Mesothelial cell of epicardium (in vitro differentiated cells): ENCODE data around the gene HADH. TPM values are rescaled to one million over a fixed set of nuclear protein-coding genes. Genes with fewer than 3 reads are reported as not detected.
"Not testable (repeated sequence)": the region's sequence is repeated elsewhere in the genome, so short reads cannot be mapped to it uniquely, and the experiment has no call there.

Source experiments
- DNase-seq, 2 experiments: peaks; one replicate each; pipeline ENCODE4 v3.0.0; 2021; ENCODE audit warnings: low spot score in 2 of 2; ENCODE audit not compliant: unreplicated experiment in 2 of 2
- H3K27ac Mint-ChIP-seq: 2 replicates; pipeline ENCODE4 v1.8.0; 2021; ENCODE audit warnings: mixed read lengths
- H3K27me3 Mint-ChIP-seq: 2 replicates; pipeline ENCODE4 v1.8.0; 2021; ENCODE audit warnings: low read depth, mixed read lengths
- H3K36me3 Mint-ChIP-seq: 2 replicates; pipeline ENCODE4 v1.8.0; 2021; ENCODE audit warnings: mixed read lengths
- H3K4me1 Mint-ChIP-seq: 2 replicates; pipeline ENCODE4 v1.8.0; 2021; ENCODE audit warnings: mixed read lengths
- H3K4me3 Mint-ChIP-seq: 2 replicates; pipeline ENCODE4 v1.8.0; 2021; ENCODE audit warnings: mild to moderate bottlenecking, moderate library complexity, mixed read lengths
- H3K9me3 Mint-ChIP-seq: 2 replicates; pipeline ENCODE4 v1.8.0; 2021; ENCODE audit warnings: mixed read lengths
- total RNA-seq: library from RNA; stranded (reverse); gene quantifications from 3 replicates; pipeline ENCODE4 v1.2.1, GENCODE V29; 2021
- TF ChIP-seq, protein P1 (sequence below): fragments of 200-600 bp; sonication (generic); IDR thresholded peaks from one replicate; pipeline ENCODE4 v1.5.0; 2021; ENCODE audit warnings: antibody characterized with exemption; ENCODE audit not compliant: unreplicated experiment

The HADH gene
- total RNA-seq, 1 donor from 2014 or later: 51.9 TPM

DNA sequence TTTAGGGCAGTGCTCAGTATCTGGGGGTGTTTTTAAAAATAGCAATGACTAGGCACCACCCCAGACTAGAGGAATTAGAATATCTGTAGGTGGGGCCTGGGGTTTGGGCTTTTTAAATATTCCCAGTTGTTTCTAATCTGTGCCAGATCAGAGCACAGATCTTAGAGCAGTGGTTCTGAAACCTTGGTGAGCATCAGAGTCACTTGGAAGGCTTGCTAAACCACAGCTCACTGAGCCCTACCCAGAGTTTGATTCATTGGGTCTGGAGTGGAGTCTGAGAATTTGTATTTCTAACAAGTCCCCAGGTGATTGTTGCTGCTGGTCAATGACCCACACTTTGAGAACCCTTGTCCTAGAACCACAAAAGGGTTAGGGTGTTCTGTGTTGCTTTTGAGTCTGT, 16.7 kb downstream of the HADH start:
- no peak overlapping the region for H3K4me3 Mint-ChIP-seq
- H3K9me3 Mint-ChIP-seq: peaks cover 9% of the 10 kb centered on the region
- peaks cover 29% of the 10 kb centered on the region for H3K36me3 Mint-ChIP-seq
- no peaks in the 10 kb centered on the region for H3K27me3 Mint-ChIP-seq
- peaks cover 2% of the 10 kb centered on the region for H3K4me1 Mint-ChIP-seq
- H3K27ac Mint-ChIP-seq: no peak overlapping the region
- DNase-seq: no peak
- TF ChIP-seq, protein P1, sequence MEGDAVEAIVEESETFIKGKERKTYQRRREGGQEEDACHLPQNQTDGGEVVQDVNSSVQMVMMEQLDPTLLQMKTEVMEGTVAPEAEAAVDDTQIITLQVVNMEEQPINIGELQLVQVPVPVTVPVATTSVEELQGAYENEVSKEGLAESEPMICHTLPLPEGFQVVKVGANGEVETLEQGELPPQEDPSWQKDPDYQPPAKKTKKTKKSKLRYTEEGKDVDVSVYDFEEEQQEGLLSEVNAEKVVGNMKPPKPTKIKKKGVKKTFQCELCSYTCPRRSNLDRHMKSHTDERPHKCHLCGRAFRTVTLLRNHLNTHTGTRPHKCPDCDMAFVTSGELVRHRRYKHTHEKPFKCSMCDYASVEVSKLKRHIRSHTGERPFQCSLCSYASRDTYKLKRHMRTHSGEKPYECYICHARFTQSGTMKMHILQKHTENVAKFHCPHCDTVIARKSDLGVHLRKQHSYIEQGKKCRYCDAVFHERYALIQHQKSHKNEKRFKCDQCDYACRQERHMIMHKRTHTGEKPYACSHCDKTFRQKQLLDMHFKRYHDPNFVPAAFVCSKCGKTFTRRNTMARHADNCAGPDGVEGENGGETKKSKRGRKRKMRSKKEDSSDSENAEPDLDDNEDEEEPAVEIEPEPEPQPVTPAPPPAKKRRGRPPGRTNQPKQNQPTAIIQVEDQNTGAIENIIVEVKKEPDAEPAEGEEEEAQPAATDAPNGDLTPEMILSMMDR: no peak

DNA sequence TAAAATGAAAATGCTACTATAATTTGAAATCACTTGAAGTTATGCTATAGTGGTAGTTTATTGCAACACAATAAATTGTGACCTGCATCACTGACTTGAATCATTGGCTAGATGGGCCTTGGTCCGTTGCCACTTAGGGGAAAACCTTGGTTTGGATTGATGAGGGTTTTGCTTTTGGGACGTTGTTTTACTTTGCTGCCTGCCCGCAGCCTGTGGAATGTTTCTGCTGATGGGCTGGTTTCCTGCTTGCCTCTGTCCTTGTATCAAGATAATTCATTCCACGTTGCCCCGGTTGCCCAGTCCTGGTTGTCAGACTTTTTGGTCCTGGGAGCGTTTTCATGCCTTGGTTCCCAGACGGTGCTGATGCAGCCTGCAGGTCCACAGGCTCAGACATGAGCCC, 18.3 kb downstream of the HADH start:
- DNase-seq: no peak
- Mint-ChIP-seq H3K27ac (no peak overlapping the region), H3K27me3 (no peaks in the 10 kb centered on the region), H3K9me3 (peaks cover 4% of the 10 kb centered on the region), H3K4me1 (peaks cover 2% of the 10 kb centered on the region), H3K36me3 (peaks cover 31% of the 10 kb centered on the region), H3K4me3 (no peak overlapping the region)
- TF ChIP-seq, protein P1: no peak

DNA sequence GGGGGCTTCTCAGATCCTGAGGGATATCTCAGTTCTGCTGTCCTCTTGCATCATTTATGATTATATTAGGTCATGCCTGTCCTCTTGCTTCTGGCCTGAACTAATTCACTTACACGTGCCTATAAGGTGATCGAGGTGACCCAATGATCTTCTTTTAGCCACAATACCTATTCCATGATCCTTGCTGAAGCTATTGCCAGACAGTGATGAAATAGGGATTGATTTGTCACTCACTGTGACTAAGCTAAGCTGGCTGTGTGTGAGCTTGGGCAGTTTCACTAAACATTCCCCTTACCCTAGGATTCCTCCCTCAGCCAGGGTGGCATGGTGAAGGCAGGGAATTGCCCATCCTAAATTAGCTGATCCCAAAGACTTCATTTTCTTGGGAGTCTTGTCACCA, 19.0 kb downstream of the HADH start:
- no peak overlapping the region for H3K4me3 Mint-ChIP-seq
- TF ChIP-seq, protein P1: no peak
- H3K27ac Mint-ChIP-seq: no peak overlapping the region
- H3K9me3 Mint-ChIP-seq: peaks cover 4% of the 10 kb centered on the region
- DNase-seq: no peak
- no peaks in the 10 kb centered on the region for H3K27me3 Mint-ChIP-seq
- peaks cover 32% of the 10 kb centered on the region for H3K36me3 Mint-ChIP-seq
- H3K4me1 Mint-ChIP-seq: peaks cover 2% of the 10 kb centered on the region

DNA sequence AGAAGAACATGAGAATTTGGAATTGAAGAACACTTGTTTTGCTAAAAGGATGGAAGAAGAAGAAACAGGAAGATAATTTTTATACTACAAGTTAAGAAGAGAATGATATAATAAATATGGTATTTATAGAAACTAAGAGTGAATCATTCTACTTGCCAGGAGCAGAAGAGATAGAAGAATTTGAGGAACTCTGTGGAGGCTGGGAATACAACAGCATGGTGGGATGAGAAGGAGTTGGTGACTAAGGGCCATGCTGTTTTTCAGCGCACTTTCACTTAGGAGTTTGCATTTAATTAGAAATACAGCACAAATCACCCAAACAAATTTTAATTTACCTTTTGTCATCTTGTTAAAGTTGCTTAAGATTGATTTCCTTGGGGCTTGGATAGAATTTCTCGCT, 20.5 kb downstream of the HADH start:
- Mint-ChIP-seq H3K4me1 (no peaks in the 10 kb centered on the region), H3K4me3 (no peak overlapping the region), H3K27me3 (no peaks in the 10 kb centered on the region), H3K9me3 (peaks cover 4% of the 10 kb centered on the region), H3K36me3 (peaks cover 40% of the 10 kb centered on the region), H3K27ac (no peak overlapping the region)
- TF ChIP-seq, protein P1: no peak
- DNase-seq: no peak

DNA sequence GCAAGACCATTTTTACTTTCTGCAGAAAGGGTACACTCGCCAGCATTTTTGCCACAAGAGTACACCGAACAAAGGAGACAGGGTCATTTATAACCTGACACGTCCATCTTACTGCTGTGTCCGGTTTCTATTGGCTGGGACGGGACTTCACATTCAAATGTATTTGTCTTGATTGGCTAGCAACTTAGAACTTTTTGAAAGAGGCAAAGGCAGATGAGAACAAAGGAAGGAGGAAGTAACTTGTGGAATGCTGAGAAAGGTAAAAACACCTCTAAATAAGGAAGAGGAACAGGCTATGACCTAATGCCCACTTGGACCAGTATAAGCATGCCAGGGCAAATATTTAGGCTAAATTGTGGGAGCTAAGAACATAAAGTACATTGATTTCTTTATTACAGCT, 22.7 kb downstream of the HADH start:
- H3K36me3 Mint-ChIP-seq: peaks cover 51% of the 10 kb centered on the region
- H3K4me1 Mint-ChIP-seq, DNase-seq, H3K27ac Mint-ChIP-seq, H3K4me3 Mint-ChIP-seq, H3K9me3 Mint-ChIP-seq, H3K27me3 Mint-ChIP-seq: not testable (repeated sequence)

DNA sequence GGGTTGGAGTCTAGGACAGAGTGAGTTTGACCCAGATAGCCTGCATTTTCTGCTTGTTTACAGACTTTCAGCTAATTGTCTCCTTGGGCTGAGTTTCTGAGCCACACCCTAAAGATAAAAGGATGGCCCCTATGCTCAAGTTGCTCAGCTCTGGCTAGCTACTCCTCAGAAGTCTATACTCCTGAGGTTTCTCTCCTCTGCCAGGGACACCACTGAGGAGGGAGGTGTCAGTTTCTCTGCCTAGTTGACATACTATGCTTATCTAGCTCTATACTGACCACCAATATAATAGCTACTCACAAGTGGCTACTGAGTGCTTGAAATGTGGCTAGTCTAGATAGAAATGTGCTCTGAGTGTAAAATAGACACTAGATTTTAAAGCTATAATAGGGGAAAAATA, 23.6 kb downstream of the HADH start:
- Mint-ChIP-seq H3K9me3 (peaks cover 4% of the 10 kb centered on the region), H3K4me1 (no peaks in the 10 kb centered on the region), H3K36me3 (peaks cover 53% of the 10 kb centered on the region), H3K27ac (no peak overlapping the region), H3K27me3 (no peaks in the 10 kb centered on the region), H3K4me3 (no peak overlapping the region)
- TF ChIP-seq, protein P1: no peak
- no peak for DNase-seq
